K562 (cell line): Measurements from ENCODE around the gene KDM2B. TPM values are rescaled to one million over a fixed set of nuclear protein-coding genes. Genes with fewer than 3 reads are reported as not detected.

Source experiments
- ATAC-seq: fragments of 200-7000 bp; cut with Tn5 transposase; 3 replicates; pipeline ENCODE4 v1.9.1; 2020; ENCODE audit warnings: moderate library complexity
- BruUV-seq: library from RNA; stranded (reverse); fragments of 400-500 nt; replicated peaks from 2 replicates; lab custom pipeline; 2021; lab: Mats Ljungman, UMichigan
- CTCF ChIA-PET: fragments of 300-600 bp; formaldehyde crosslinking; extraction: SDS; loops from one replicate; lab custom pipeline; 2021; ENCODE audit warnings: low intra/inter-chr PET ratio; lab: Yijun Ruan, JAX
- POLR2A ChIA-PET: fragments of 300-600, 350-650 bp; sonication (Branson Sonifier 250); formaldehyde crosslinking; extraction: SDS; loops from one replicate; lab custom pipeline; 2021; ENCODE audit warnings: antibody characterized with exemption, inconsistent platforms; lab: Yijun Ruan, JAX
- DNase-seq, 4 experiments: peaks; one replicate each; pipeline versions ENCODE4 v3.0.0 to v3.0.0-alpha.2; 2011 to 2018; ENCODE audit warnings: low spot score in 3 of 4, mixed read lengths in 3 of 4; ENCODE audit errors: extremely low read depth in 1 of 4
- FAIRE-seq: peaks from 2 replicates; lab custom pipeline; 2011; peaks lifted over from hg19 to GRCh38; lab: Jason Lieb, UNC
- H2AFZ ChIP-seq: 2 replicates; pipeline ENCODE4 v1.6.0; 2011; ENCODE audit warnings: low read depth, low read length, control low read depth, inconsistent platforms
- H3K27ac ChIP-seq: fragments of 200-600 bp; 3 replicates; pipeline ENCODE4 v1.8.0; 2011; ENCODE audit warnings: low read depth, mild to moderate bottlenecking, control low read depth, inconsistent platforms, low read length, moderate library complexity, mixed read lengths; ENCODE audit errors: extremely low read depth
- H3K27me3 ChIP-seq, 2 experiments: fragments of 300-600 bp in 1 of 2; 2 replicates in 1 of 2; 3 replicates in 1 of 2; pipeline versions ENCODE4 v1.6.0 to v1.8.0; 2011; ENCODE audit warnings: inconsistent platforms in 2 of 2, low read length in 2 of 2, mild to moderate bottlenecking in 1 of 2, mixed read lengths in 1 of 2, moderate library complexity in 1 of 2; ENCODE audit not compliant: control insufficient read depth in 2 of 2, insufficient read depth in 2 of 2
- H3K36me3 ChIP-seq: fragments of 300-600 bp; 3 replicates; pipeline ENCODE4 v1.8.0; 2011; ENCODE audit warnings: mild to moderate bottlenecking, low read length, inconsistent platforms; ENCODE audit not compliant: control insufficient read depth, insufficient read depth
- H3K4me1 ChIP-seq, 2 experiments: fragments of 200-600 bp in 1 of 2; replicated peaks in 1 of 2; 2 replicates in 1 of 2; 3 replicates in 1 of 2; pipeline versions ENCODE4 v1.5.1 to v1.8.0; 2011; ENCODE audit warnings: inconsistent platforms in 2 of 2, low read length in 2 of 2, mild to moderate bottlenecking in 1 of 2, mixed read lengths in 1 of 2, moderate library complexity in 1 of 2; ENCODE audit not compliant: control insufficient read depth in 2 of 2, insufficient read depth in 2 of 2
- H3K4me2 ChIP-seq: 2 replicates; pipeline ENCODE4 v1.6.1; 2011; ENCODE audit warnings: low read length, control low read depth, inconsistent platforms, mixed read lengths; ENCODE audit not compliant: insufficient read depth
- H3K4me3 ChIP-seq: fragments of 200-600 bp; sonication (generic), shearing (Covaris generic); 2 replicates; pipeline ENCODE4 v1.5.1; 2016; ENCODE audit warnings: control low read depth, inconsistent platforms
- H3K79me2 ChIP-seq: fragments of 200-600 bp; 3 replicates; pipeline ENCODE4 v1.8.0; 2011; ENCODE audit warnings: low read length, inconsistent platforms; ENCODE audit not compliant: control insufficient read depth, insufficient read depth
- H3K9ac ChIP-seq, 2 experiments: 2 replicates each; pipeline versions ENCODE4 v1.6.0 to v1.6.1; 2011; ENCODE audit warnings: low read depth in 2 of 2, low read length in 2 of 2, control low read depth in 1 of 2, inconsistent platforms in 1 of 2, mild to moderate bottlenecking in 1 of 2, mixed read lengths in 1 of 2; ENCODE audit not compliant: insufficient read depth in 1 of 2
- H3K9me1 ChIP-seq: one replicate; pipeline ENCODE4 v1.6.0; 2011; ENCODE audit warnings: inconsistent platforms, mild to moderate bottlenecking, low read length, moderate library complexity; ENCODE audit not compliant: control insufficient read depth, insufficient read depth
- H3K9me3 ChIP-seq: replicated peaks from 2 replicates; pipeline ENCODE4 v1.5.1; 2011; ENCODE audit warnings: low read depth, low read length, inconsistent platforms; ENCODE audit not compliant: control insufficient read depth, insufficient read depth
- H4K20me1 ChIP-seq: replicated peaks from 2 replicates; pipeline ENCODE4 v1.6.1; 2011; ENCODE audit warnings: low read length, inconsistent platforms, mixed read lengths; ENCODE audit not compliant: control insufficient read depth, insufficient read depth
- ETV5 ChIP-seq: sonication (generic); formaldehyde crosslinking; IDR thresholded peaks from 2 replicates; pipeline ENCODE4 v1.4.0; 2020; ENCODE audit warnings: low read depth, mild to moderate bottlenecking, missing genetic modification reagents
- TAF15 ChIP-seq: fragments of 200-400 bp; formaldehyde crosslinking; IDR thresholded peaks from 2 replicates; pipeline ENCODE4 v1.6.1; 2017; ENCODE audit warnings: mild to moderate bottlenecking, low read depth, low read length, moderate library complexity
- WGBS: fragments of 100-300 bp; shearing (Covaris generic); methylation state at CpG from one replicate; pipeline ENCODE4 v1.1.6; 2016; ENCODE audit warnings: low coverage, mixed read lengths; ENCODE audit not compliant: insufficient coverage; ENCODE audit errors: missing lambda C conversion rate; 5-methylcytosine and 5-hydroxymethylcytosine counted together
- in situ Hi-C: fragments of 300-500 bp; cut with MboI; formaldehyde crosslinking; loops from 4 replicates; pipeline ENCODE4 v1.15.0; 2018; ENCODE audit warnings: inconsistent platforms, mixed read lengths
- intact Hi-C: fragments of 100-400 bp; cut with micrococcal nuclease; formaldehyde crosslinking; loops from 2 replicates; pipeline ENCODE4 v1.14.2; 2022
- polyA plus RNA-seq, 8 experiments: library from polyadenylated mRNA; depleted of rRNA in 4 of 8; stranded (reverse) in 5 of 8; unstranded in 3 of 8; fragments of >200 nt; fragmentation: Nextera tagmentation in 2 of 8; fragmentation: Illumina TruSeq in 1 of 8; extraction: Ambion mirVana in 2 of 8; extraction: Trizol in 1 of 8; gene quantifications; 2 replicates each; pipeline versions ENCODE4 v1.2.1 to v1.2.3, GENCODE V29; 2011 to 2014; ENCODE audit warnings: inconsistent platforms in 1 of 8, missing spikeins in 1 of 8
- total RNA-seq, 7 experiments: library from RNA; depleted of rRNA in 6 of 7; stranded (reverse); fragments of >200 nt in 6 of 7; fragmentation: Illumina TruSeq in 2 of 7; extraction: Trizol in 2 of 7; gene quantifications; 2 replicates each; pipeline versions ENCODE4 v1.2.1 to v1.2.3, GENCODE V29; 2011 to 2021; ENCODE audit warnings: low replicate concordance in 1 of 7
- TF ChIP-seq, protein P1 (sequence below): sonication (generic); formaldehyde crosslinking; IDR thresholded peaks from 2 replicates; pipeline ENCODE4 v1.8.1; 2023; ENCODE audit warnings: mild to moderate bottlenecking, missing genetic modification reagents

Gene KDM2B
- total and polyA plus RNA-seq, 9 of the 15 experiments (the other 6 are each of a cell fraction or from before 2014, with no cell fraction given), result 7.4 to 50.5 (median 22.5) TPM

DNA sequence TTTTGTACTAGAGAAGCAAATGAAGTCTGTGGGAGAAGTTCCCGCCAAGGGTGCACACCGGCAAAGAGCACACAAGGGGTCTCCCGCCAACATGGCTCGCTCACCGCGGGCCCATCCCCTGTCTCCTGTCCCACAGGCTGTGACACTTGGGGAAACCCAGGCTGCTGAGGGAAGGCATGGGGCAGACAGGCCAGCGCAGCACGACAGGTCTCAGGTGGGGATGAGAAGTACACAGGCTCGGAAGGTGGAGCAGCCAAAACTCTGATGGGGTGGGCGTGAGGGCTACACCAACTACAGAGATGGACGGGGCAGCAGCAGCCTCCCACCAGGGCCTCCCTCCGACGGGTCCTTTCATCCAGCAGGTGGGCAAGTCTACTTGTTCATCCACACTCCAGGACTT, 116.5 kb downstream of the KDM2B start:
- Histone ChIP-seq H3K4me1 (peaks cover 14 to 28% of the 10 kb centered on the region in 2 experiments), H3K9me1 (no peaks in the 10 kb centered on the region), H2AFZ (no peak overlapping the region), H3K4me2 (no peak overlapping the region), H3K9me3 (no peaks in the 10 kb centered on the region), H3K4me3 (no peak overlapping the region), H3K27ac (no peak overlapping the region), H3K79me2 (peaks cover 68% of the 10 kb centered on the region), H3K36me3 (peaks cover 20% of the 10 kb centered on the region), H4K20me1 (peaks cover 15% of the 10 kb centered on the region), H3K27me3 (no peaks in the 10 kb centered on the region), H3K9ac (peak overlapping the region in 1 of 2 experiments; percentile 79; a peak in 2 of 4 replicates)
- TF ChIP-seq, protein P1, sequence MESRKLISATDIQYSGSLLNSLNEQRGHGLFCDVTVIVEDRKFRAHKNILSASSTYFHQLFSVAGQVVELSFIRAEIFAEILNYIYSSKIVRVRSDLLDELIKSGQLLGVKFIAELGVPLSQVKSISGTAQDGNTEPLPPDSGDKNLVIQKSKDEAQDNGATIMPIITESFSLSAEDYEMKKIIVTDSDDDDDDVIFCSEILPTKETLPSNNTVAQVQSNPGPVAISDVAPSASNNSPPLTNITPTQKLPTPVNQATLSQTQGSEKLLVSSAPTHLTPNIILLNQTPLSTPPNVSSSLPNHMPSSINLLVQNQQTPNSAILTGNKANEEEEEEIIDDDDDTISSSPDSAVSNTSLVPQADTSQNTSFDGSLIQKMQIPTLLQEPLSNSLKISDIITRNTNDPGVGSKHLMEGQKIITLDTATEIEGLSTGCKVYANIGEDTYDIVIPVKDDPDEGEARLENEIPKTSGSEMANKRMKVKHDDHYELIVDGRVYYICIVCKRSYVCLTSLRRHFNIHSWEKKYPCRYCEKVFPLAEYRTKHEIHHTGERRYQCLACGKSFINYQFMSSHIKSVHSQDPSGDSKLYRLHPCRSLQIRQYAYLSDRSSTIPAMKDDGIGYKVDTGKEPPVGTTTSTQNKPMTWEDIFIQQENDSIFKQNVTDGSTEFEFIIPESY, result peak; percentile 26; the same call in 1 of the 2 replicates
- TF ChIP-seq ETV5 (CRISPR knock-in tag) (no peak), TAF15 (no peak)
- ATAC-seq (no peak), FAIRE-seq (no peak), DNase-seq (no peak)
- no TSS peak for BruUV-seq
- in situ Hi-C loops (no loop called here), intact Hi-C loops (no loop called here)
- ChIA-PET POLR2A (interaction anchor here (1.2 kb wide), 1 partner anchor 10 kb away, joined by 3 read pairs; no protein-coding TSS in a partner anchor), CTCF (no interaction called here)
- 88% methylated on average over 11 of the region's 13 CpGs for WGBS
